ENCODE measurements around the gene AKNA. TPM values are rescaled to one million over a fixed set of nuclear protein-coding genes. Genes with fewer than 3 reads are reported as not detected.

AKNA gene
- total RNA-seq, 4 donors from 2014 or later: 8.8 to 24.3 (median 19.0) TPM

- Histone ChIP-seq H3K4me3 (no peak overlapping the region), H3K4me1 (peaks cover 0 to 3% (median 0%) of the 10 kb centered on the region in 3 donors), H3K27ac (no peak overlapping the region), H3K27me3 (no peaks in the 10 kb centered on the region), H3K9me3 (no peaks in the 10 kb centered on the region), H3K36me3 (peaks cover 0 to 23% of the 10 kb centered on the region in 2 donors)
- ATAC-seq: no peak
- no peak for TF ChIP-seq POLR2AphosphoS5 (IDR thresholded peaks at IDR 0.05)
- TF ChIP-seq POLR2A (IDR thresholded peaks at IDR 0.05): no peak
- TF ChIP-seq CTCF (IDR thresholded peaks at IDR 0.05): no peak
- TF ChIP-seq EP300 (IDR thresholded peaks at IDR 0.05): no peak
- 67 to 82% methylated on average over 2 to 3 of the region's 7 CpGs for WGBS, 2 donors (ENCODE audit: low coverage in 1 of 2)
Measured at GRCh38 chr9:114408645-114409044, 20.9 kb upstream of the AKNA start.

GRCh38 chr9:114407889-114408288, 20.1 kb upstream of the AKNA start:
- Histone ChIP-seq H3K27me3 (no peaks in the 10 kb centered on the region), H3K27ac (no peak overlapping the region), H3K4me3 (no peak overlapping the region), H3K4me1 (no peaks in the 10 kb centered on the region), H3K36me3 (peaks cover 0 to 31% of the 10 kb centered on the region in 2 donors), H3K9me3 (no peaks in the 10 kb centered on the region)
- ATAC-seq: no peak
- 52 to 78% methylated on average over 1 to 3 of the region's 5 CpGs for WGBS, 2 donors (ENCODE audit: low coverage in 1 of 2)
- no peak for TF ChIP-seq EP300 (IDR thresholded peaks at IDR 0.05)
- no peak for TF ChIP-seq POLR2A (IDR thresholded peaks at IDR 0.05)
- TF ChIP-seq CTCF (IDR thresholded peaks at IDR 0.05): no peak
- no peak for TF ChIP-seq POLR2AphosphoS5 (IDR thresholded peaks at IDR 0.05)

GRCh38 chr9:114406441-114406840, 18.7 kb upstream of the AKNA start:
- no peaks in the 10 kb centered on the region for H3K4me1 ChIP-seq
- no CpG with 5 or more reads among the region's 13 CpGs for WGBS, 2 donors (ENCODE audit: low coverage in 1 of 2)
- H3K9me3 ChIP-seq: no peaks in the 10 kb centered on the region
- ATAC-seq: no peak
- H3K27me3 ChIP-seq: no peaks in the 10 kb centered on the region
- no peak overlapping the region for H3K4me3 ChIP-seq
- TF ChIP-seq EP300 (IDR thresholded peaks at IDR 0.05): no peak
- TF ChIP-seq POLR2A (IDR thresholded peaks at IDR 0.05): no peak
- no peak for TF ChIP-seq CTCF (IDR thresholded peaks at IDR 0.05)
- TF ChIP-seq POLR2AphosphoS5 (IDR thresholded peaks at IDR 0.05): no peak
- H3K36me3 ChIP-seq: peaks cover 0 to 44% of the 10 kb centered on the region in 2 donors
- H3K27ac ChIP-seq: no peak overlapping the region

- no peaks in the 10 kb centered on the region for H3K4me1 ChIP-seq
- ATAC-seq: peak; percentile 90
- no peak overlapping the region for H3K4me3 ChIP-seq
- 24 to 25% methylated on average over 2 to 4 of the region's 15 CpGs for WGBS, 2 donors (ENCODE audit: low coverage in 1 of 2)
- H3K27ac ChIP-seq: no peak overlapping the region
- H3K9me3 ChIP-seq: no peaks in the 10 kb centered on the region
- H3K36me3 ChIP-seq: peaks cover 0 to 44% of the 10 kb centered on the region in 2 donors
- H3K27me3 ChIP-seq: no peaks in the 10 kb centered on the region
- no peak for TF ChIP-seq POLR2AphosphoS5 (IDR thresholded peaks at IDR 0.05)
- TF ChIP-seq CTCF (IDR thresholded peaks at IDR 0.05): peak in 3 of 4 experiments; percentile 69 to 83 (median 75)
Measured at GRCh38 chr9:114405294-114406034, 17.7 kb upstream of the AKNA start.

GRCh38 chr9:114404531-114404930, 16.7 kb upstream of the AKNA start:
- H3K9me3 ChIP-seq: no peaks in the 10 kb centered on the region
- no peak overlapping the region for H3K4me3 ChIP-seq
- H3K27me3 ChIP-seq: no peaks in the 10 kb centered on the region
- peaks cover 0 to 44% of the 10 kb centered on the region in 2 donors for H3K36me3 ChIP-seq
- H3K4me1 ChIP-seq: no peaks in the 10 kb centered on the region
- WGBS, 2 donors (ENCODE audit: low coverage in 1 of 2): 70 to 90% methylated on average over 2 of the region's 2 CpGs
- no peak for ATAC-seq
- TF ChIP-seq POLR2AphosphoS5 (IDR thresholded peaks at IDR 0.05) (no peak), EP300 (IDR thresholded peaks at IDR 0.05) (no peak)
- H3K27ac ChIP-seq: no peak overlapping the region
